Stimulated activated CD4-positive, alpha-beta T cell treated with anti-CD3 and anti-CD28 coated beads, Interleukin-12 subunit alpha, Interleukin-12 subunit beta, amount 100 ng/mL, for 4 hours (primary cell): Measurements from ENCODE around the gene ACTR8.
"Not testable (repeated sequence)": the region's sequence is repeated elsewhere in the genome, so short reads cannot be mapped to it uniquely, and the experiment has no call there.

ENCODE experiments used
- DNase-seq: peaks from one replicate; pipeline ENCODE4 v3.0.0-alpha.2; 2020

Gene ACTR8, protein sequence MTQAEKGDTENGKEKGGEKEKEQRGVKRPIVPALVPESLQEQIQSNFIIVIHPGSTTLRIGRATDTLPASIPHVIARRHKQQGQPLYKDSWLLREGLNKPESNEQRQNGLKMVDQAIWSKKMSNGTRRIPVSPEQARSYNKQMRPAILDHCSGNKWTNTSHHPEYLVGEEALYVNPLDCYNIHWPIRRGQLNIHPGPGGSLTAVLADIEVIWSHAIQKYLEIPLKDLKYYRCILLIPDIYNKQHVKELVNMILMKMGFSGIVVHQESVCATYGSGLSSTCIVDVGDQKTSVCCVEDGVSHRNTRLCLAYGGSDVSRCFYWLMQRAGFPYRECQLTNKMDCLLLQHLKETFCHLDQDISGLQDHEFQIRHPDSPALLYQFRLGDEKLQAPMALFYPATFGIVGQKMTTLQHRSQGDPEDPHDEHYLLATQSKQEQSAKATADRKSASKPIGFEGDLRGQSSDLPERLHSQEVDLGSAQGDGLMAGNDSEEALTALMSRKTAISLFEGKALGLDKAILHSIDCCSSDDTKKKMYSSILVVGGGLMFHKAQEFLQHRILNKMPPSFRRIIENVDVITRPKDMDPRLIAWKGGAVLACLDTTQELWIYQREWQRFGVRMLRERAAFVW

GRCh38 chr3:53881691-53882593 lies at the start of gene ACTR8:
Gene ACTR8 (minus strand): TSS chr3:53882152. CDS start chr3:53882101, 51 bp downstream.
- DNase-seq, result peak; percentile 85

DNA sequence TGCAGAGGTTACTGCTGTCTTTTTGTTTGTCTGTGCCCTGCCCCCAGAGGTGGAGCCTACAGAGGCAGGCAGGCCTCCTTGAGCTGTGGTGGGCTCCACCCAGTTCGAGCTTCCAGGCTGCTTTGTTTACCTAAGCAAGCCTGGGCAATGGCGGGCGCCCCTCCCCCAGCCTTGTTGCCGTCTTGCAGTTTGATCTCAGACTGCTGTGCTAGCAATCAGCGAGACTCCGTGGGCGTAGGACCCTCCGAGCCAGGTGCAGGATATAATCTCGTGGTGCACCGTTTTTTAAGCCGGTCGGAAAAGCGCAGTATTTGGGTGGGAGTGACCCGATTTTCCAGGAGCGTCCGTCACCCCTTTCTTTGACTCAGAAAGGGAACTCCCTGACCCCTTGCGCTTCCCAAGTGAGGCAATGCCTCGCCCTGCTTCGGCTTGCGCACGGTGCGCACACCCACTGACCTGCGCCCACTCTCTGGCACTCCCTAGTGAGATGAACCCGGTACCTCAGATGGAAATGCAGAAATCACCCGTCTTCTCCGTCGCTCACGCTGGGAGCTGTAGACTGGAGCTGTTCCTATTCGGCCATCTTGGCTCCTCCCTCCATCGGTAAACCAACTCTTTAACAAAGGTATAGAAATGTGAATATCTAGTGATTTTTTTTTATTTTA lies 45.4 kb upstream of the ACTR8 start:
- DNase-seq, result not testable (repeated sequence)

DNA sequence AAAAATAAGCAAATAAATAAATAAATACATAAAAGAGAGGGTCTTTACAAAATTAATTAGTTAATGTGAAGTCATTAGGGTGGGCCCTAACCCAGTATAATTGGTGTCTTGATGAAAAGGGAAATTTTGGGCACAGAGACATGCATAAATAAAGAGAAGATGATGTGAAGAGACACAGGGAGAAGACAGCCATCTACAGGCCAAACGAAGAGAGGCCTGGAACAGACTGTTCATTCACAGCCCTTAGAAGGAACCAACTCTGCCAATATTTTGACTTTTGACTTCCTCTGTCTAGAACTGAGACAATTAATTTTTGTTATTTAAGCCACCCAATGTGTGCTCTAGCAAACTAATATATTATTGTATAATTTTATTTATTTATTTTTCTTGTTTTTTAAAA lies 39.3 kb upstream of the ACTR8 start:
- no peak for DNase-seq

DNA sequence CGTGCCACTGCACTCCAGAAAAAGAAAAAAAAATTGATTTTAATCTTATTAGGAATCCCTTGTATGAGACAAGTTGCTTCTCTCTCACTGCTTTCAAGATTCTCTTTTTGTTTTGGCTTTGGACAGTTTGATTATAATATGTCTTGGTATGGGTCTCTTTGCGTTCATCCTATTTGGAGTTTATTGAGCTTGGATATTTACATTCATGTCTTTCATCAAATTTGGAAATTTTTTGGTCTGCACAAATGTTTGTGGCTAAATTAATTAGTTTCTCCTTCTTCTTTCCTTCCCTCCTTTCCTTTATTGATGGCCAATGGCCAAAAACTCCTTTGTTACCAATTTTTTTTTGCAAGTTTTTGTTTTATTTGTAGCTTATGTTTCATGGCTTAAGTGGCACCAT lies 37.8 kb upstream of the ACTR8 start:
- DNase-seq, result no peak

GRCh38 chr3:53913401-53913800 lies 31.4 kb upstream of the ACTR8 start:
- DNase-seq, result no peak

DNA sequence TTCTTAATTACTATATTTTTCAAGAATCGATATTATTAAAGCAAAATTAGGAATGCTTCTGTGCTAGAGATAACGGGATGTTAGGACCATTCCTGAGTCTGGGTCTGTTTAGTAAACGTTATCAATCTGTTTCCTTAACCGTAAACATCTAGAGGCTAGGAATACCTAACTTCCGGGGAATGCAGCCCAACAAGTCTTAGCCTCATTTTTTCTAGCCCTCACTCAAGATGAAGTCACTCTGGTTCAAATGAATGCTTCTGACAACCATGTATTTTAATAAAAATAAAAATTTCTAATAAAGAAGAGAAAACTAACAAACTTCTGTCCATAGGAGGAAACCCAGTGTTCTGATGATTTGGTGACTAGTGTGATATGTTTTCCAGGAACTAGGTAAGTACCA lies 20.8 kb upstream of the ACTR8 start:
- DNase-seq, result no peak

GRCh38 chr3:53902067-53902466 lies 20.1 kb upstream of the ACTR8 start:
- no peak for DNase-seq

- no peak for DNase-seq
Observed at GRCh38 chr3:53900666-53901331, 18.8 kb upstream of the ACTR8 start.

DNA sequence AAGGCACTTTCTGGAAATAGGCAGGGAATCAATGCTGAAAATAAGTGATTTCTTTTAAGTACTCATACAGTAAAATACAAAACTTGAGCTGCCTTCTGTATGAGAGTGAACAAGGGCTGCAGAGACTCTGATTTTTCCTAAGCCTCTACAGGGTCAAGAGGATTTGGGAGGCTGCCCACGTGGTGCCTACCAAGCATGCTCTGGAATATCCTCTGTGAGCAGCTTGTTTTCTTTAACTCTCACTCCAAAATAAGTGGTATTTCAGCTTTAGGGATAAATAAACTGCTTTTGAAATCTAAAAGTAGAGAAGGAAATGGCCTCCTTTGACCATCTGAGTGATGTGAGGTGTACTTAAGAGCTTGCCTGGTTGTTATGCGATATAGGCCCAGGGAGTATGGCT lies 17.8 kb upstream of the ACTR8 start:
- DNase-seq, result no peak

GRCh38 chr3:53892286-53892637 lies 10.3 kb upstream of the ACTR8 start:
- no peak for DNase-seq

DNA sequence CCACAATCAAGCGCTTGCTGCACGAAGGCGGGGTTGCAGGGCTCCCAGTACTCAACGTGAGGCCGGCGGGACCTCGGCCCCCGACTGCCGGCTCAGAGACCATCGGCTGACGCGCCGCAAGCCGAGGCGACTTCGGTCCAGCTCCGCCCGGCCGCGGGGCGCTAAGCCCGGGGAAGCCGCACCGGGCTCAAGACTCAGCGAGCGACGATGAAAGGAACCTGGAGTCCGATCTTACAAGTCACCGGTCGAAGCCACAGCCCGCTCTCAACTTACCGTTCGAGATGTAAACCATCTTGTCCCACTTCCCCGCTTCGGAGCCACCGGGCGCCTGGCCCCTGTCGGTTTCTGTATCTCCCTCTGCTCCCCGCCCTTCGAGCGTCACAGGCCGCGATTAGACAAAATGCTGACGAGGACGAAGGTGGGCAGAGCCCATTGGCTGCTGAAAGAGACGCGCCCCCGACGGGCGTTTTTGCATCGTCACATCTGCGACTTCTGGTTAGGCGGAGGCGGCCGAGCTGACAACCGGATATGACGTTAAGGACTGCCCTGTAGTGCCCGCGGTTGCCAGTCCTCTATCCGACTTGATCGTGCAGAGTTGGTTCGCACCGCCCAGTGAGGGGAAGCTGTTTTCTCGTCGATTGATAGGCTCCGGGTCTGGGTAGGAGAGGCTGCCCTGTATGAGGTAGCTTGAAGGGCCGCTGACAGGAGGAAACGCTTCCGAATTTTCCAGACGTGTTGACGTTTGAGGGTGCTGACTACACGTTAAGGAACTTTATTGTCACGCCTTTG lies 9.7 kb upstream of the ACTR8 start, which contains the start of gene SELENOK:
SELENOK (minus strand) TSS at position 363 of the 789 bp plus-strand sequence.
- peak; percentile 93 for DNase-seq

GRCh38 chr3:53890726-53891475 lies 8.9 kb upstream of the ACTR8 start:
- peak; percentile 27 for DNase-seq

DNA sequence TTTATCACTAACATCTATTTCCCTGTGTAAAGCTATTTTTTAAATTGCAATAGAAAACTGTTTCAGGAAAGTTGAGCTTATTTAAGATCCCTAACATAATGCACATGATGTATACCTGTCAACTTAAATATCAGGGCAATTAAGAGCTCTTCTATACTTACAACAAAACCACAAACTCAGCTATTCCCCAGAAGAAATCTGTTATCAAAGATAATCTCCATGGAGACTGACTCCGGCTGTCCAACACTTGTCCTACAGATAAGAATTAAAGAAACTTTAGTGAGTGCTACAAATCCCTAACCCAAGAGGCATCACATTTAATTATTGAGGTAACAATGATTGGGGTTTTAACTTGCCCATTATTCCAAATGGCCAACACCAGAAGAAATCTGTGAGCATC lies 6.3 kb upstream of the ACTR8 start:
- DNase-seq, result no peak

- no peak for DNase-seq
Observed at GRCh38 chr3:53887446-53887845, 5.5 kb upstream of the ACTR8 start.

GRCh38 chr3:53885239-53885638 lies 3.3 kb upstream of the ACTR8 start:
- no peak for DNase-seq

DNA sequence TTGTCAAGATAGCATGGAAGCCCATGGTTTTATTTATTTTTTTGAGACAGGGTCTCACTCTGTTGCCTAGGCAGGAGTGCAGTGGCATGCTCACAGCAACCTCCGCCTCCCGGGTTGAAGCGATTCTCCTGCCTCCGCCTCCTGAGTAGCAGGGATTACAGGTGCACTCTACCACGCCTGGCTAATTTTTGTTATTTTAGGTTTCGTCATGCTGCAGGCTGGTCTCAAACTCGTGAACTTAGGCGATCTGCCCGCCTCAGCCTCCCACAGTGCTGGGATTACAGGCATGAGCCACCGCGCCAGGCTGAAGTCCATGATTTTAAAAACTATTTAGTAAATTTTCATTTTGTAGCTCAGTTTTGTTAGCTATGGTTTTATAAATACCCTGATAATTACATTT lies 2.7 kb upstream of the ACTR8 start:
- DNase-seq, result no peak

GRCh38 chr3:53883008-53883407 lies 1.1 kb upstream of the ACTR8 start:
- DNase-seq, result no peak

GRCh38 chr3:53880396-53881345 lies 1.3 kb downstream of the ACTR8 start:
- DNase-seq, result no peak

- DNase-seq, result no peak
Observed at GRCh38 chr3:53865732-53866499, 16.0 kb downstream of the ACTR8 start.
